DMS153 (cell line): ENCODE measurements around the gene MSX1.
"Not testable (repeated sequence)": the region's sequence is repeated elsewhere in the genome, so short reads cannot be mapped to it uniquely, and the experiment has no call there.

Experiments
- DNase-seq: peaks from one replicate; lab custom pipeline; 2025; lab: John Stamatoyannopoulos, UW

Gene MSX1

DNA sequence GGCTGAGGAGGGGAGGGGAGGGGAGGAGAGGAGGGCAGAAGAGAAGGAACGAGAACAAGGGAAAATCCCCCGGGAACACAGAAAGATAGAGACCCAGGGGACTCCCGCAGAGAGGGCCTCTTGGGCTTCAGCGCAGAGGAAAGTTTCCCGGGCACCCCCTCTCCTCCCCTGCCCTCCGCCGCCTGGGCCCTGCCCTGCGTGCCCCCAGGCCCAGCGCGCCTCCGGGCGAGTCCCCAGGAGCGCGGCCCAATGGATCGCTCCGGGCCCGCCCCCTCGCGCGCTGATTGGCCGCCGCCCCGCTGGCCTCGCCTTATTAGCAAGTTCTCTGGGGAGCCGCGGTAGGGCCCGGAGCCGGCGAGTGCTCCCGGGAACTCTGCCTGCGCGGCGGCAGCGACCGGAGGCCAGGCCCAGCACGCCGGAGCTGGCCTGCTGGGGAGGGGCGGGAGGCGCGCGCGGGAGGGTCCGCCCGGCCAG lies at the start of gene MSX1:
MSX1 (plus strand) TSS at position 341 of the 474 bp plus-strand sequence. CDS start 235 bp downstream, outside the sequence.
- peak; percentile 16 for DNase-seq

DNA sequence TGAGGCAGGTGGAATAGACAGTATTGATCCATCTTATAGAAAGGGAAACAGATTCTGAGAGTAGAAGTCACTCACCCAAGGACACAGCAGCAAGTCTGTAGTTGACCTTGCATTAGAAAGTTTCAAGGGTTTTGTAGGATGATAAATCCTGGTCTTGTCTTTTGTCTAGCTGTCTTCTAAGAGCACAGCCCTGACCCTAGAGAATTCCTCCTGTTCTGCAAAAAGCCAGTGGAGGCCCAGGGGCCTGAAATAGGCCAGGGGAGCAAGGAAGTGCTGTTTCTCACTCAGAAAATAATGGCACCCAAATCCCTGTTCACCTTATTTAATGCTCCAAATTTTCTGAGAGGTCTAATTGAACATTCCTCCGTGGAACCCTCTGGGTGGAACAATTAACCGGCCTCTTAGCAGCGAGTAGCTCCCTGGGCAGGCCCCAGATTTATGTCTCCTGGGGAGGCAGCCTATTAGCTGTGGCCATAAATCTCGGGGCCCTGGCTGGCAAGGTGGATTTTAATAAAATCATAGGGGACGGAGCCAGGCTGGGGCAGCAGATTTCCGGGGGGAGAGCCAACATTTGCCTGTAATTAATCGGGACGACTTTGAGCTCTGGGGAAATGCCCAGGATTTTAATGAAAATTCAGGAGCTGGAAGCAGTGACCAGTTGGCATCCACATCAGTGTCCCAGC lies 49.2 kb upstream of the MSX1 start:
- DNase-seq: no peak

DNA sequence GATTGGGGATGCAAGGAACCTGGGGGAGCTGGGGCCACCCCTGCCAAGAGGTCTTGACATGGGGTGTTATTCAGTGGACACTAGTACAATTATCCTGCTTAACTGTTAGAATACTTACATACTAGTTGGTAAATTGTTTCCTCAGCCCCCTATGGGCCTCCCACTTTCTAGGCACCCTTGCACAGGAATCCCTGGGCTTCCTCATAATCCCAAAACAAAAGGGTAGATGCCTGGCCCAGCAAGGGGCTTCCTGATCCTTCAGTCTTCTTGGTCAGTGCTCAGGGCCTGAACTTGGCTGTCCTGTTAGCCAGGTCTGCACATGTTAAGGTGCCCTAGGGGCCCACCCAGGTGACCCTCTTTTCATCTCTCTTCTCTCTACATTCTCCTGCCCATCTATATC lies 48.7 kb upstream of the MSX1 start:
- no peak for DNase-seq

DNA sequence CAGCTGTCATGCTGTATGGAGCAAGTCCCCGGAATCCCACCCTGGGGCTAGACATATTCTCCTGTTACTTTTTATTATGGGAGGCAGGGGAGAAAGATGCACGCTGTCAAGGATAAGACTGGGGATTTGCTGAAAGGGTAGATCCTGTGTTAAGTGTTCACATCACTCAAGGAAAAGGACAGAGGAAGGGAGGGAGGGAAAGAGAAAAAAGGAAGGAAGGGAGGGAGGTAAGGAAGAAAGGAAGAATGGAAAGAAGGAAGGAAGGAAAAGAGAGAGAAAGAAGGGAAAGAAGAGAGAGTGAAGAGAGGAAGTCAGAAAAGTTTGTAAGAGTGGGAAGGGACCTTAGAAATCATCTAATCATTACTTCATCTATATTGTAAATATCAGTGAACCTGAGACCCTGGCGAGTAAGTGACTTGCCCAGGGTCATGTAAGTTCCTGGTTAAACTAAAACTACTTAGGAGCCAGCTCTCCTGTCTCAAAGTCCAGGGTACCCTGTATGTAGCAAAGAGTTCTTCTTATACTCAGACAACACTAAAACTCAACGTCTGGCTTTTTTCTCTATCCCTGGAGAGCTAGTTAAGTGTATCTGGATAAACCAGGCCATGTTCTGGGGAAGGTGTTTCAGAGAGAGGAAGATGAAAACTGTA lies 47.2 kb upstream of the MSX1 start:
- no peak for DNase-seq

DNA sequence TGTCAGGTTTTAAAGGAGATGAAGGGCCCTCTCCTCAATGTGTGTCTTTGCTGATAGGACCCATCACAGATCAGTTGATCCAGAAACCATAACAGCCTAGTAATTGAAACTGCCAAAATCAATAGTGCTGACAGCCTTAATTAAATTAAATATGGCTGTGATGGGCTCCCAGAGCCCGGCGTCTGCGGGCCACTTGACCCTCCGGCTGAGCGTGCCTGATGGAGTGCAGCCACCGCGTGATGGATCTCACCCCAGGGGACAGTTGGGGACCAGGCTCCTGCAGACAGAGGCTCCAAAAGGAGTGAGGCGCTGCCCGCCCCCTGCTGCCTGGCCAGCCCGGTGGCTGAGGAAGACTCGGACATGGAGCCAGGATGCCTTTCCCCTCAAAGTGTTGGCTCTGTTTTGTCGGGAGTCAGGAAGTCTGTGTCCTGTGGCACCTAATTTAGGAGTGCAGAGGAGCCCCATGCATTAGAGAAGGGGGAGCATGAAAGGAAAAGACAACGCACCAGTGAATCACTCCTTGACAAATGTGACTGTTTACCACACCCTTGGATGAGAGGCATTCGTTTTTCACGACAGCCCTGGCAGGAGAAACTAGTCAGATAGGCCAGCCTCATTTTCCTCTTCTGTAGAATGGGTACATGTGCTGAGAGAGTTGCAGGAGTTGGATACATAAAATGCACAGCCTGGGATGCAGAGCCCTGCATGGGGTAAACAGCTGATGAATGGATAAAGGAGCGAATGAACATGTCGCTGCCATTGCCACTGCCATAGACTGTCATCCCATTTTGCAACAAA lies 40.9 kb upstream of the MSX1 start:
- no peak for DNase-seq

DNA sequence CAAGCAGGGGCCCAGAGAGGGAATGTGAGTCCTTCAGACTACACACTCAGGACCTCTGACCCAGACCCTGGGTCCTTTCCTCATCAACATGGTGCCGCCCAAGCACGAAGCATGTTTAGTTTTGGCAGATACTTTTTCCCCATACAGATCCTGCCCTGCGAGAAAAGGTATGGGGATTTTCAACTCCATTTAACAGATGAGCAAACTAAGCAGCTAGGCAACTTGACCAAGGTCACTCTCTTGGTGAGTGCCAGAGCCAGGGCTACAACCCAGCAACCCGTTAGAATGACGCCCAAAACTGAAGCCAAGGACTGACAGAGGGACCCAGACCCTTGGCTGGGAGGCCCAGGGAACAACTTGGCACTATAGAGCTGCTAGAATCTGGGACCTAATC lies 40.3 kb upstream of the MSX1 start:
- no peak for DNase-seq

DNA sequence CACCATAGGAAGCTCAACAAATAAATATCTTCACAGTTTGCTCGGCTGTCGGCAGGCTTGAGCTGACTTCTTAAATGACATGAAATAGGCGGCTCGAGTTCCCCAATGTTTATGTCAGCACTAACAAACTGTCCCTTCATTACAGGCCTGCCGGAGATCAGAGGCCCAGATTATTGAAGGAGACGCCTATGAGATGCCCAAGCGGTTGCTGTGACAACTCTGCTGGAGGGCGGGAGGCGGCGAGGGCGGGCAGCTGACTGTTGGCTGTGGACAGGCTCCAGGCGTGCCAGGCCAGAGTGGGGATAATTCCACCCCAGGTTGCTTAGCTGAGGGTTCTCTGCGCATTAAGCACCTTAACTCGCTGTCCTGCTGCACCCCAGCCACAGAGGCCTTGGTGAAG lies 39.2 kb upstream of the MSX1 start:
- no peak for DNase-seq

DNA sequence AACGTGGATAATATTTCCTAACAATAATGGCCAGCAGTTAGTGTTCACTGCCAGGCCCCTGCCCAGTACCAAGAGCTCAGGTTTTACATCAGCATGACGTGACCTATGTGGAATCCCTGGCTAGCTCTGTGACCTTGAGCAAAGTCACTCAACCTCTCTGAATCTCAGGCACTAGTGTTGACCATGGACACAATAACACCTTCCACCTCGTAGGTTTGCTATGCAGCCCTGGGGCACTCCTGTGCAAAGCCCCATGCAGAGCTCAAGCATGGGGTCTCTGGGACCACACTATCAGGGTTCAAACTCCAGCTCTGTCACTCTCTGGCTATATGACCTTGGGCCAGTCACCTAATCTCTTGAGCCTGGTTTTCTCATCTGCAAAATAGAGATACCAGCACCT lies 38.7 kb upstream of the MSX1 start:
- no peak for DNase-seq

DNA sequence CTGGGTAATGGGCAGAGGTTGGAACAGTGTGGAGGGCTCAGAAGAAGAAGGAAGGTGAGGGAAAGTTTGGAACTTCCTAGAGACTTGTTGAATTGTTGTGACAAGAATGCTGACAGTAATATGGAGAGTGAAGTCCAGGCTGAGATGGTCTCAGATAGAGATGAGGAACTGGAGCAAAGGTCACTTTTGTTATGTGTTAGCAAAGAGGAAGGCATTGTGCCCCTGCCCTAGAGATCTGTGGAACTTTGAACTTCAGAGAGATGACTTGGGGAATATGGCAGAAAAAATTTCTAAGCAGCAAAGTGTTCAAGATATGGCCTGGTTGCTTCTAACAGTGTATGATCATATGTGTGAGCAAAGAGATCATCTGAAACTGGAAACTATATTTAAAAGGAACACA lies 37.9 kb upstream of the MSX1 start:
- DNase-seq: no peak

DNA sequence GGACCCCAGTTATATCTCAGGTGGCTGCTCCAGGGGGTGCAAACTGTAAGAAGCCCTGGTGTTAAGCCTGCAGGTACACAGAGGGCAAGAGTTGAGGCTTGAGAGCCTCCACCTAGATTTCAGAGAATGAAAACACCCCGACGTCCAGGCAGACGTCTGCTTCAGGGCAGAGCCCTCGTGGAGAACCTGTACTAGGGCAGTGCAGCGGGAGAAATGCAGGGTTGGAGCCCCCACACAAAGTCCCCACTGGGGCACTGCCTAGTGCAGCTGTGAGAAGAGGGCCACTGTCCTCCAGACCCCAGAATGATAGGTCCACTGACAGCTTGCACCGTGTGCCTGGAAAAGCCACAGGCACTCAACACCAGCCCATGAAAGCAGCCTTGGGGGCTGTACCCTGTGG lies 37.2 kb upstream of the MSX1 start:
- DNase-seq: not testable (repeated sequence)

DNA sequence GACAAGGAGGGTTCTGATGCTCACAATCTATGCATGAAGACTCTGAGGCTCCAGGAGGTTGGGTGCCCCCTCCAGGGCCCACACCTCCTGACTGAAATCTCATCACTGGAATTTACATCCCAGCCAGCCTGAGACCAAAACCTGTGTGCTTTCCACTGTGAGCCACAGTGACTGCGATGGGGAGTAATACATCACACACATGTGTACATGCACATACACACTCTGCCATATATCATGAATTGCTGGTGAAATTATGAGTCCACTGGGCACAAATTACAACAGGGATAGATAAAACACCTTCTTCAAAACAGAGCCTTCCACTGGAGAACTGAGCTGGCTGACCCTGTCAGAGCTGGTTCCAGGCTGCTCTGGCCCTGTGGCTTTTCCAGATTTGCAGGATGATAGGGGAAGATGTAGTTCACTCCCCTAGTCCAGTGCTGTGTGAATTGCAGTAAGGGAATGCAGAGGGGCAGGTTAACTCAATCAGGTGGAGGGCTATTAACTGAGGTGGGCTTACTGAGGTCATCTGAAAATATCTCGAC lies 35.8 kb upstream of the MSX1 start:
- no peak for DNase-seq

DNA sequence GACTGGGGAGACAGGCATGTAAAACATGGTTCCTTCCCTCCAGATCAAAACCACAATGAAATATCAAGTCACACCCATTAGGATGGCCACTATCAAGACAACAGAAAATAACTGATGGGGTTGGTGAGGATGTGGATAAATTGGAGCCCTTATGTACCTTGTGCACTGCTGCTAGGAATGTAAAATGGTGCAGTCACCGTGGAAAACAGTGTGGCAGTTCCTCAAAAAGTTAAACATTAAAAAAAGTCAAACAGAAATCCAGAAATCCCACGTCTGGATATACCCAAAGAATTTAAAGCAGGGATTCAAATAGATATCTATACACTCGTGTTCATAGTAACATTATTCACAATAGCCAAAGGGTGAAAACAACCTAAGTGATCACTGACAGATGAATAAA lies 35.2 kb upstream of the MSX1 start:
- no peak for DNase-seq

DNA sequence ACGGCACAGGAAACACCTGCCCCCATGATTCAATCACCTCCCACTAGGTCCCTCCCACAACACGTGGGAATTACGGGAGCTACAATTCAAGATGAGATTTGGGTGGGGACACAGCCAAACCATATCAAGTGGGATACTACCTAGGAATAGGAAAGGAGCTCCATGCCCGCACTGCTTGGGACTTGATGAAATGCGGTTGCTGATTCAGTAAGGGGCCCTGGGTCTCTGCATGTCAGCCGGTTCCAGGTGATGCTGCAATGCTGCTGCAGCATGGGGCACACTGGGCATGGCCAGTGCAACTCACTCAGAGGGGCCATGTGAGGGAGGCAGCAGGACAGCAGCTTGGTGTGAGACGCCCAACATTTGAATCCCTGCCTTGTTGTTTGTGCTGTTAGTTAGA lies 34.0 kb upstream of the MSX1 start:
- no peak for DNase-seq

DNA sequence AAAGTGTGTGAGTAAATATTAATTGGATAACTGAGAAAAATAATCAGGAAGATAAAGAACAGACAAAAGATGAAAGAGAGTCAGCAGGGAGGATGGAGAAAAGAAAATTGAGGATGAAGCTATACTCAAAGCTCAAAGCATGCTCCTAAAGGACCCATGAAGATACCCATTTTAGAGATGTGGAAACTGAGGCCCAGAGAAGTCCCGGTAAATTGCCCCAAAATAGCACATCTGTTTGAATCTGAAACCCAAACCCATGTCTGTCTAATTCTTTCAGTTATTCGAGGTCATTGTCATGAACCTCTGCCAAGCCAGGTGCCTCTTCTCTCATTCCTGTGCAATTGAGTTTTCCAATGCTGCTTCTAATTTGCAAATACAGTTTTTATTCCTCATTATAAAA lies 29.6 kb upstream of the MSX1 start:
- no peak for DNase-seq

DNA sequence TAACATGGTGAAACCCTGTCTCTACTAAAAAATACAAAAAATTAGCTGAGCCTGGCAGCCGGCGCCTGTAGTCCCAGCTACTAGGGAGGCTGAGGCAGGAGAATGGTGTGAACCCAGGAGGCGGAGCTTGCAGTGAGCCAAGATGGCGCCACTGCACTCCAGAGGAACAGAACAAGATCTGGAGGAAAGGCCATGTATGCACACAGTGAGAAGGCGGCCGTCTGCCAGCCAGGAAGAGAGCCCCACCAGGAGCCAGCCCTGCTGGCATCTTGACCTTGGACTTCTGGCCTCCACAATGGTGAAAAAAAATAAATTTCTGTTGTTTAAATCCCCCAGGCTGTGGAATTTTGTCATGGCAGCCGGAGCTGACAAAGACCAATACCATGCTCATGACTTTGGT lies 28.2 kb upstream of the MSX1 start:
- no peak for DNase-seq

DNA sequence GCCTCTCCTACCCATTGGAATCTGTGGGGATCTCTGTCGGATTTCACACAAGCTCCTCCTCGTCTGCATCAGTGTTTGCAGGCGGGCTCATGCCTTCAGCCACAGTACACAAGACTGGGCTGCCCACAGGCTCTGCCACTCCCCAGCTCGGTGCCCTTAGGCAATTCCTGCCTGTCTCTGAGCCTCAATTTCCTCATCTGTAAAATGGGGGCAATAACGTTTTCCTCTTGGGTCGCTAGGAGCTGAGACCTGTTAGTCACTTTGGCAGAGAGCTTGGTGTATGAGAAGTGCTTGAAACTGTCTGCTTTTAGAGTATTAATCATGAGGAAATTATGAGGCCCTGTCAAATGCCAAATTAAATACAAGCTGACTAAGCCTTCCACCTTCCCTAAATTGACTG lies 27.6 kb upstream of the MSX1 start:
- no peak for DNase-seq

DNA sequence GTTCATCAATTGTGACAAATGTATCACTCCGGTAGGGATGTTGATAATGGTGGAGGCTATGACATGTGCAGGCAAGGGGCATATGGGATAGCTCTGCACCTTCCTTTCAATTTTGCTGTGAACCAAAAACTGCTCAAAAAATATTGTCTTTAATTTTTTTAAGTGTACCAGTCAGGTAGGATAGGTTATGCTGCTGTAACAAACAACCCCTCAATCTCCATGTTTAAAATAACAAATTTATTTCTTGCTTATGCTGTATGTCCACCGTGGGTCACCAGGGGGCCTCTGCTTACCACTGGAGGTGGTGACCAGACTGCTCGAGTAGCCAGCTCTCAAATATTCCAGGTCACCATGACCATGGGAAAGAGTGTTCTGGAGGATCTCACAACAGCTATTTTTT lies 23.4 kb upstream of the MSX1 start:
- no peak for DNase-seq

DNA sequence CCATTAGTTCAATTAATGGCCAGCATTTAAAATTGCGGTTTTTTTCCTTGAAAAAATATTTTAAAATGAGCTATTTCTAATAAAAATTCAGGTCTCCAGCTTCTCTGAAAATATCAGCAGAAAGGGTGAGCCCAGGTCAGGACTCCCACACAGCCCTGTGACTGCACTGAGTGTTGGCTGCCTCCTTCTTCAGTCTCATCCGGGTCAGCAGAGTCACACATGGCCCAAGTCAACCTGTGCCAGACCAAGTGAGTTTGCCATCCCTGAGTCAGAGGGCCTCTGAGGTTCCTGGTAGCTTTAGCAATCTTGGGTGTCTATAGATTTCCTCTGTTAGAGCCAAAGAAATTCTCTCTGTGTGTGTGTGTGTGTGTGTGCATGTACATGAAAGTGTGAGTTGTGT lies 22.1 kb upstream of the MSX1 start:
- no peak for DNase-seq

DNA sequence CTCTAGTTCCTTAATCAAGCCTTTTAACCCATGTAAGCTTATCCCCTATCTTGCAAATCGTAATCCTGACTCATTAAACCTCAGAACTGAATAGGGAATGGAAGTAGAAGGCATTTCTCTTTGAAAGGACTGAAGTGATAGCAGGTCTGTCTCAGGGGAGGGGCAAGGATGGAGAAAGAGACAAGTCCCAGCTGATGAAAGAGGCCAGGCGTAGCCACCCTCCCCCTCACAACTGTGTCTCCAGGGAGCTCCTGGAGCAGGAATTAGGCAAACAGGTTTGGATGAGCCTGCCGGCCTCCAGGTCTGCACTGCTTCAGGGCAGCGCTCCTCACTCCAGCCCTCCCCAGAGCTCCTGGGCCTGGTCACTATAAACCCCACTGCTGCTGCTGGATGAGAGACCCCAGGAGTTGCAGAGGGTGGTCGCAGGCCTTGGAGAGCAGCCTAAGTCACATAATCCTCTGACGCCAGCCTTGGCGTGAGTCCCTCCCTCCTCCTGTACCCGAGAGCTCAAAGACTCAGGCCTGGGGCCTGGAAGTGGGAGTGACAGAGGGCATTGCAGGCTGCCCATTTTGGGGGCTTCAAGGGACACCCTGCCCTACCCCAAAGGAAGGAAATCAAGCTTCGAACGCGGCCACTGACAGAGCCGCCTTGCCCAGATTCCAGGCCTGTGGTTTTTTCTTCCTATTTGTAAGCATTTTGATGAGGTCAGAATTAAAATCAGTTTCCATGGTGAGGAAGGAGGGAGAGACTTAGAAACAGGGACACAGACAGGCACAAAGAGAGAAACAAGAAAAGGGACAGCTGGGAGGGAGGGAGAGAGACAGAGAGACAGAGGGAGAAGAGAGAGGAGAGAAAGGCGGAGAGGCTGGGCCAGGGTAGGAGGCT lies 21.2 kb upstream of the MSX1 start:
- no peak for DNase-seq

DNA sequence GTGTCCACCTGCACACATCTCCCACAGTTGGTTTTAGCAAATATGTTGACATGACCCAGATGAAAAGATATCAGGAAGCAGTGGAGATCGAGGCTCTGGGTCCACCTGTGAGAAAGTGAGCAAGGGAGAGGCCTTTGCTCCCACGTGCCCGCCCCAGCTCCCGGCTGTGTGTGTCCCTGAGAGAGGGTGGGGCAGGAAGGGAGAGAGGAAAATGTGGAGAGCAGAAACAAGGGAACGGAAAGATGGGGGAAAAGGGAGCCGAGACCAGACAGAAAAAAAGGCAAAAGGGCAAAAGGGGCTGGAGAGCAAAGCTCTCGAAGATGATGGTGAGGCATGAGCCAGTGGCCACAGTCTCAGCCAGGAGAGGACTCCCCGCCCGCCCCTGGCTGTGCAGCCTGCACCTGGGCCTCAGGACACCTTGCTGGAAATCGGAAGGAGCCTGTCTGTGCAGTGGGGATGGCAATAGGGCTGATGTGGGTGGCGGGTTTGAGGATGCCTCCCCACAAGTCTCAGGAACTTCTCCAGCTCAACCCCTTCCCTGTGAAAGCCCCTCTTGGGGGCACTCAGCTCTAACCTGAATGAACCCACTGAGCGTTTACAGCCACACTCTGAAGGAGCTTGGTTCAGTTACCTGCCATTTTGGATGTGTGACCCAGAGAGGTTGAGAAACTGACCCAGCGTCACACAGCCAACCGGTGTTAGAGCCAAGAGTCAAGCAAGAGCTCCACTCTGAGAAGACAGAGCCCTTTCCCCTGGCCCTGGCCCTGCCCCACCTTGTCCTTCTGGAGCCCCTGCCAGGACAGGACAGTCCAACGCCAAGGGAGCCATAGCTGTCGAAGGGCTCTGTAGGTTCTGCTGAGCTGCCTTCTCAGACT lies 20.3 kb upstream of the MSX1 start:
- no peak for DNase-seq

DNA sequence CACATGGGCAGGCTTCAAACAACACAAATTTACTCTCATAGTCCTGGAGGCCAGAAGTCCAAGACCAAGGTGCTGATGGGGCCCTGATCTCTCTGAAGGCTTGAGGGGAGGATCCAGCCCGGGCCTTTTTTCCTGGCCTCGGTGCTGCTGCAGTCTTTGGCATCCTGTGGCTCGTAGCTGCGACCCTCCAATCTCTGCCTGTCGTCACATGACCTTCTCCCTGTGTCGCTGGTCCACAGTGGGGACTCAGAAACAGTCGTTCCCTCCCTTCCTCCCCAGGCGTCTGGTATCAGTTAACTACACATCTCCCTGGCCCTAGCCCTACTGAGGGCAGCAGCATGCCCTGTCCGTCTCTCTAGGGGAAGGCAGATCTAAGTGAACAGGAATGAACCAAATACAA lies 19.1 kb upstream of the MSX1 start:
- no peak for DNase-seq
